ENCODE data around the gene UBASH3B. TPM values are rescaled to one million over a fixed set of nuclear protein-coding genes. Genes with fewer than 3 reads are reported as not detected.

UBASH3B gene
- total and polyA plus RNA-seq, 2 donors (not counting 1 experiment from before 2014, with no cell fraction given), result 13.1 to 44.4 TPM

- no peak overlapping the region for H3K4me2 ChIP-seq (ENCODE audit: extremely low read depth, insufficient read depth, low read length)
- H3K79me2 ChIP-seq (ENCODE audit: control insufficient read depth, insufficient read depth, low read length), result peaks cover 2% of the 10 kb centered on the region
- H3K36me3 ChIP-seq (ENCODE audit: control insufficient read depth, insufficient read depth, low read length), result no peaks in the 10 kb centered on the region
- peak; percentile 57 to 73 for DNase-seq (ENCODE audit: low read depth in 2 of 2)
- H3K9me3 ChIP-seq (ENCODE audit: control insufficient read depth, insufficient read depth, low read depth, low read length), result no peaks in the 10 kb centered on the region
- no peak overlapping the region for H3K4me3 ChIP-seq (replicated peaks in 1 of 4; ENCODE audit: control extremely low read depth in 1 of 4, insufficient read depth in 1 of 4, low read depth in 3 of 4, low read length in 4 of 4)
- peaks cover 14% of the 10 kb centered on the region for H3K4me1 ChIP-seq (ENCODE audit: control insufficient read depth, extremely low read depth, insufficient read depth, low read length)
- no peak for TF ChIP-seq EZH2 (IDR thresholded peaks at IDR 0.05; ENCODE audit: low read length, missing control alignments)
- no peak for TF ChIP-seq CTCF (conservative IDR thresholded peaks at IDR 0.05 in 1 of 2, IDR thresholded peaks at IDR 0.05 in 1 of 2; ENCODE audit: low read depth in 1 of 2, low read length in 2 of 2)
- H3K27ac ChIP-seq (ENCODE audit: insufficient read depth, low read length), result no peak overlapping the region
- H3K27me3 ChIP-seq (ENCODE audit: control insufficient read depth, insufficient read depth, low read length), result no peaks in the 10 kb centered on the region
- no peak overlapping the region for H2AFZ ChIP-seq (ENCODE audit: low read length)
- H4K20me1 ChIP-seq (ENCODE audit: control insufficient read depth, extremely low read depth, insufficient read depth, low read length), result no peaks in the 10 kb centered on the region
- no peak overlapping the region for H3K9ac ChIP-seq (ENCODE audit: insufficient read depth, low read length)
Observed at GRCh38 chr11:122751292-122752070, 96.0 kb downstream of the UBASH3B start.

- no peak overlapping the region for H3K9ac ChIP-seq (ENCODE audit: insufficient read depth, low read length)
- no peaks in the 10 kb centered on the region for H4K20me1 ChIP-seq (ENCODE audit: control insufficient read depth, extremely low read depth, insufficient read depth, low read length)
- no peak overlapping the region for H3K4me3 ChIP-seq (replicated peaks in 1 of 4; ENCODE audit: control extremely low read depth in 1 of 4, insufficient read depth in 1 of 4, low read depth in 3 of 4, low read length in 4 of 4)
- H3K4me1 ChIP-seq (ENCODE audit: control insufficient read depth, extremely low read depth, insufficient read depth, low read length), result peaks cover 6% of the 10 kb centered on the region
- H3K79me2 ChIP-seq (ENCODE audit: control insufficient read depth, insufficient read depth, low read length), result peaks cover 2% of the 10 kb centered on the region
- no peaks in the 10 kb centered on the region for H3K27me3 ChIP-seq (ENCODE audit: control insufficient read depth, insufficient read depth, low read length)
- no peaks in the 10 kb centered on the region for H3K9me3 ChIP-seq (ENCODE audit: control insufficient read depth, insufficient read depth, low read depth, low read length)
- DNase-seq (ENCODE audit: low read depth in 2 of 2), result no peak
- H2AFZ ChIP-seq (ENCODE audit: low read length), result no peak overlapping the region
- TF ChIP-seq EZH2 (IDR thresholded peaks at IDR 0.05; ENCODE audit: low read length, missing control alignments), result no peak
- no peak for TF ChIP-seq CTCF (conservative IDR thresholded peaks at IDR 0.05 in 1 of 2, IDR thresholded peaks at IDR 0.05 in 1 of 2; ENCODE audit: low read depth in 1 of 2, low read length in 2 of 2)
- H3K36me3 ChIP-seq (ENCODE audit: control insufficient read depth, insufficient read depth, low read length), result no peaks in the 10 kb centered on the region
- no peak overlapping the region for H3K4me2 ChIP-seq (ENCODE audit: extremely low read depth, insufficient read depth, low read length)
- no peak overlapping the region for H3K27ac ChIP-seq (ENCODE audit: insufficient read depth, low read length)
Observed at GRCh38 chr11:122754028-122754427, 98.5 kb downstream of the UBASH3B start.

GRCh38 chr11:122754553-122755322 lies 99.2 kb downstream of the UBASH3B start:
- no peak overlapping the region for H3K4me2 ChIP-seq (ENCODE audit: extremely low read depth, insufficient read depth, low read length)
- TF ChIP-seq CTCF (conservative IDR thresholded peaks at IDR 0.05 in 1 of 2, IDR thresholded peaks at IDR 0.05 in 1 of 2; ENCODE audit: low read depth in 1 of 2, low read length in 2 of 2), result peak in 1 of 2 donors; percentile 36
- TF ChIP-seq EZH2 (IDR thresholded peaks at IDR 0.05; ENCODE audit: low read length, missing control alignments), result no peak
- no peak for DNase-seq (ENCODE audit: low read depth in 2 of 2)

More at GRCh38 chr11:122754553-122755322, 99.2 kb downstream of the UBASH3B start:
- peaks cover 2% of the 10 kb centered on the region for H3K79me2 ChIP-seq (ENCODE audit: control insufficient read depth, insufficient read depth, low read length)
- peaks cover 2% of the 10 kb centered on the region for H3K4me1 ChIP-seq (ENCODE audit: control insufficient read depth, extremely low read depth, insufficient read depth, low read length)
- no peak overlapping the region for H2AFZ ChIP-seq (ENCODE audit: low read length)
- no peaks in the 10 kb centered on the region for H3K27me3 ChIP-seq (ENCODE audit: control insufficient read depth, insufficient read depth, low read length)
- H3K4me3 ChIP-seq (replicated peaks in 1 of 4; ENCODE audit: control extremely low read depth in 1 of 4, insufficient read depth in 1 of 4, low read depth in 3 of 4, low read length in 4 of 4), result no peak overlapping the region
- no peak overlapping the region for H3K9ac ChIP-seq (ENCODE audit: insufficient read depth, low read length)
- H3K9me3 ChIP-seq (ENCODE audit: control insufficient read depth, insufficient read depth, low read depth, low read length), result no peaks in the 10 kb centered on the region
- H3K36me3 ChIP-seq (ENCODE audit: control insufficient read depth, insufficient read depth, low read length), result no peaks in the 10 kb centered on the region
- no peak overlapping the region for H3K27ac ChIP-seq (ENCODE audit: insufficient read depth, low read length)
- no peaks in the 10 kb centered on the region for H4K20me1 ChIP-seq (ENCODE audit: control insufficient read depth, extremely low read depth, insufficient read depth, low read length)

Data from fibroblast of lung (primary cell).